ENCODE measurements around the gene DRAM1. TPM values are rescaled to one million over a fixed set of nuclear protein-coding genes. Genes with fewer than 3 reads are reported as not detected.

DRAM1 gene
- total and polyA plus RNA-seq, 9 of the 15 experiments (the other 6 are each of a cell fraction or from before 2014, with no cell fraction given) = 1.4 to 4.3 (median 2.7) TPM

DNA sequence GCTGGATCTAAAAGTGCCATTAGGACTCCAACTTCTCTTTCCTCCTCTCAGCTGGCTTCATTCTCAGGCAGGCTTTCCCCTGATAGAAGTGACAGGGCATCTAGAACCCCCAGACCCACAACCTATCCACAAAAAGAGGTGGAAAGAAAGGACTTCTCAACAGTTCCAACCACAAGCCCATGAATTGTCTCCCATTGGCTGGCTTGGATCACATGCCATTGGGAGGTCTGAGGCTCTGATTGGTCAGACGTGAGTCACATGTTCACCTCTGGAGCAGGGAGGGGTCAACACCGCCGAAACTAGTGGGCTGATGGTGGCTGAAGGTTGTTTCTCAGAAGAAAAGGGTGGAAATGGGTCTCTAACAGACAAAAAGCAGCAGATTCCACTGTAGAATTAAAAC, 47.2 kb downstream of the DRAM1 start (continued):
- TF ChIP-seq, protein P1, sequence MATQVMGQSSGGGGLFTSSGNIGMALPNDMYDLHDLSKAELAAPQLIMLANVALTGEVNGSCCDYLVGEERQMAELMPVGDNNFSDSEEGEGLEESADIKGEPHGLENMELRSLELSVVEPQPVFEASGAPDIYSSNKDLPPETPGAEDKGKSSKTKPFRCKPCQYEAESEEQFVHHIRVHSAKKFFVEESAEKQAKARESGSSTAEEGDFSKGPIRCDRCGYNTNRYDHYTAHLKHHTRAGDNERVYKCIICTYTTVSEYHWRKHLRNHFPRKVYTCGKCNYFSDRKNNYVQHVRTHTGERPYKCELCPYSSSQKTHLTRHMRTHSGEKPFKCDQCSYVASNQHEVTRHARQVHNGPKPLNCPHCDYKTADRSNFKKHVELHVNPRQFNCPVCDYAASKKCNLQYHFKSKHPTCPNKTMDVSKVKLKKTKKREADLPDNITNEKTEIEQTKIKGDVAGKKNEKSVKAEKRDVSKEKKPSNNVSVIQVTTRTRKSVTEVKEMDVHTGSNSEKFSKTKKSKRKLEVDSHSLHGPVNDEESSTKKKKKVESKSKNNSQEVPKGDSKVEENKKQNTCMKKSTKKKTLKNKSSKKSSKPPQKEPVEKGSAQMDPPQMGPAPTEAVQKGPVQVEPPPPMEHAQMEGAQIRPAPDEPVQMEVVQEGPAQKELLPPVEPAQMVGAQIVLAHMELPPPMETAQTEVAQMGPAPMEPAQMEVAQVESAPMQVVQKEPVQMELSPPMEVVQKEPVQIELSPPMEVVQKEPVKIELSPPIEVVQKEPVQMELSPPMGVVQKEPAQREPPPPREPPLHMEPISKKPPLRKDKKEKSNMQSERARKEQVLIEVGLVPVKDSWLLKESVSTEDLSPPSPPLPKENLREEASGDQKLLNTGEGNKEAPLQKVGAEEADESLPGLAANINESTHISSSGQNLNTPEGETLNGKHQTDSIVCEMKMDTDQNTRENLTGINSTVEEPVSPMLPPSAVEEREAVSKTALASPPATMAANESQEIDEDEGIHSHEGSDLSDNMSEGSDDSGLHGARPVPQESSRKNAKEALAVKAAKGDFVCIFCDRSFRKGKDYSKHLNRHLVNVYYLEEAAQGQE (IDR thresholded peaks at IDR 0.05; ENCODE audit: borderline replicate concordance) = peak; percentile 65
- TF ChIP-seq, protein P1 (CRISPR knock-in tag; IDR thresholded peaks at IDR 0.05; ENCODE audit: low read depth) = no peak
- peak; percentile 67 for TF ChIP-seq CC2D1A (IDR thresholded peaks at IDR 0.05)

Data from K562 (cell line).